ENCODE data around the gene ANKUB1.
A peak's percentile ranks its signal among the peaks of the same experiment; 100 is the strongest.

The ANKUB1 gene

DNA sequence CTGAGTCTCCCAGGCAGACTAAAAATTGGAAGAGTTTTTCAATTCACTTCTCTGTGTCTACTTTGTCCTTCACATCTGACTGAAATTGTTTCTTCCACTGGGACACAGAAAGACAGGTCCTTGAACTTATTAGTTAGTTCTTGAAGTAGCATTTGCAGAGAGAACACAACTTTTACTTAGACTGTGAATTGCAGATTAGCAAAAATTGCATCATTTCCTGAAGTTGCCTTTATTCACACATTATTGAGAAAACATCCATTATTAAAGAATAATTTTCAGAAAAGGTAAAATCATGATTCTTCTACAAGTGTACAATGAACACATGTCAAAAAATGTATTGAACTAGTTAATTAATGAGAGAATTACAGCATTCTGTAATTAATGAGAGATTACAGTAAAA, 38.6 kb downstream of the ANKUB1 start:
- DNase-seq, result no peak

DNA sequence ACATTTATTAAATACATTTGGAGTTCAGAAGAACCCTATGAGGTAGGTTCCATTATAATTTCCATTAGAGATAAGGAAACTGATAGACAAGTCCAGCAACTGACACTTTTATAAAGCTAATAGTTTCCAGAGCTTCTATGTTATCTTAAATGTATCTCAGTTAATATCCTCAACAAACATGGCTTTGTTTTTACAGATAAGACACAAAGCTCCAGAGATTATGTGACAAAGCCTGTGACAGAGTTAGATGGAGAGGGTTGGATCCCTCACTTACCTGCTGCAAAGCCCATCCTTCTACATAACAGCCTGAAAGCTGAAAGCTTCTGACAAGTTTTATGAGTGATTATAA, 39.6 kb downstream of the ANKUB1 start:
- no peak for DNase-seq

DNA sequence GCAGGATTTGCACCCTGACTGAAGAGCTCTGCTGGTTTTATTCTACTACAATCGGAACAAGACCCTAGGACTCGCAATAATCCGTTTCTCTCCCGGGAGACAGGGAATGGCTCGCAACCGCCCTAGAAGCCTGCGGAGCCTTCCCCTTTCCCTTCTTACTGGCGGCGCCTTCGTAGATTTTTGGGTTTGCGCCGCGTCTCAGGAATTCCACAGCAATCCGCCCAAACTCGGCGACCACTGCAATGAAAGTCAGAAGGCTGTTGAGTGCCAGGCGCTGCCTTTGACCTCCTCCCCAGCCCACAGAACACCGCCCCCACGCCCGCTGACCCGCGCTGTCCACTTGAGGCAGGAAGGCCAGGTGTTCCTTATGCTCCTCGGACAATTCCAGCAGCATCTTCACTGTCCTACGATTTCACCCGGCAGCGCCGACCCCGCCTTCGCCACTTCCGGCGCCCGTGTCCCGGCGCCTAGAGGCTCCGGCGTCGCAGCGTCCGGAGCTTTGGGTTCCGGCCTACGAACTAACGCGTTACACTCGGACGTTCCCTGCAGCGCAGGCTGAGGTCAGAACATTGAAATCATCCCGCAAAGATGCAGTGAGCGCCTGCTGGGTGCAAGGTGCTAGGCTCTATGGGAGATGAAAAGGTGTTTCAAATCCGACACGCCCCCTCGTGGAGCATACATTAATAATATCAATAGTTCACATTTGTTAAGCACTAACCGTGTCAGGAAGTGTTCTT, 40.1 kb downstream of the ANKUB1 start, which contains the start of gene COMMD2:
TSS of gene COMMD2 (minus strand) at position 439 of the 737 bp plus-strand sequence. CDS start at position 394, 45 bp downstream.
- peak; percentile 88 for DNase-seq

DNA sequence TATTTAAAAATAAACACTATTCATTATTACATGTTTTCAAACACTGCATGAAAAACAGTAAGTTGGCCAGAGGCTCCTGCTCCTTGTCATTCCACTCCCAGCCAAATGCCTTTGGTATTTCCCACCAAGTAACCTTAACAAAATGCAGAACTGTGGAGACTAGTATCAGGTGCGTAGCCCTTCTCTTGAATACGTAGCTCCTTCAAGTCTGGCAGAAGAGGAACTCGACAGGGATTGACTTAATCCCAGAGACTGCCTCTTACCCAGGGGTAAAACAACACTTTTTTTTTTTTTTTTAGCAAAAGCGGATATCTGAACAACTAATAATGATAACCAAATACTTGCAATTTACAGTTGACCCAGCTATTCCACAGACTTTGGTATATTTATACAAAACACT, 40.8 kb downstream of the ANKUB1 start:
- DNase-seq, result no peak

DNA sequence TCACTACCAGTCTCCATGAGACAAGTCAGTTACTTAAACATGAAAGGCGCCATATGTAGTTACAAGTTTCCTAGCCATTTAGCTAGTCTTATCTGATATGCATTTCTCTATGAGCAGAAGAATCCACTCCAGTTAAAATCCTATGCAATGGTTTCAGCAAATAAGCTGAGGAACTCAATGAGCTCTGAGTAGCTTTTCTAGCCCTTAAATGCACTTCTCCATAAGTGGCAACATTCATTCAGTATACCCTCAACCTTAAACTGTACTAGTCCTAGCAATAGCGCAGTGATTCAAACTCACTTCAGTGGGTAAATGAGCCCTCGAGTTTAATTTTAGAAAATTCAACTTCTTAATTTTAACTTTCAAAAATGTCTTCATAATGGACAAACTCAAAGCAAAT, 47.7 kb downstream of the ANKUB1 start:
- DNase-seq, result no peak

DNA sequence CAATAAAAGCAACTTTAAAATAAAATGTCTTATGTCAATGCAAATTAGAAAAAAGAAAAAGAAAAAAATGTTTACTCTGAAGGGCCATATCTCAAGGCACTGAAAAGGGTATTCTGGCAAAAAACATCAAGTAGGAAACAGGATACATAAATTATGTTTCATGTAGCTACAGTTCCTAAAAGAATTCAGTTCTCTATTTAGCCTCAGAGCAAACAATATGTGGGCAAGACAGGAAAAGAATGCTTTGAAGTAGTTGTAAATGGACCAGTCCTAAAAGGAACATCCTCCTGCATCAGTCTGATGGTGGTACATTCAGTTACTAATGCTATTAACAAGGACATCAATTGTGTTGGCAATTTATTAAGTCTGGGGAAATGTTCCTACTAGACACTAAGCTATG, 48.2 kb downstream of the ANKUB1 start:
- DNase-seq, result no peak

DNA sequence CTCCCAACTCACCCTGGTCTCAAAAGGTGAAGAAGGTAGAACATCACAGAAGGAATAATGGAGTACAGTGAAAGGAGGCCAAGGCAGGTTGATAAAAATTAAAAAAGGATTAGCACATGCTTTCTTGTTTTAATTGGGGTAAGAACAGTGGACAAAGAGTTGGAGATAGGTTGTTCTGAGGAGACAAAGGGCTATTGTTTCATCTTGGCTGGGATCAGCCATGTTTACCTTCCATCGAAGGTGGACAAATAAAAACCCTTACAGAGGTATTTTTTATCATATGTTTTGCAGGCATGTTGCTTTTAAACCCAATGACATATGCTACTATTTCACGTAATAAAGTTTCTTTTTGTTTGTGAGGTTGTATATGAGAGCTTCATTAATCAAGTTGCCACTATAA, 53.0 kb downstream of the ANKUB1 start:
- no peak for DNase-seq

DNA sequence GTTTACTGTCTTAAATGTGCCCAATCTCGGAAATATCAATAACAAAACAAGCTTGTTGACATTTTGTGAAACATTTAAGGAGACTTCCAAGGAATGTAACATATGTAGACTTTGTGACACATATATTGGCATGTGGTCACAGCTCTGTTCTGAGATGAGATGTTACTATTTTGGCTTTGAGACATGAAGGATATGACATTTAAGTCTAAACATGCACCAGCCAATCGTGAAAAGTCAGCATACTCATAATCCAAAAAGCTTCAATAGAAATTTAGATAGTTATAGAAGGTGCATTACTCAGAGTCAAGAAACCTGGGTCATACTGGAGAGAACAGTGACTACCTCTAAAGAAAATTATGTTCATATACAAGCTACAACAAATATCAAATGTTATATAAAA, 53.5 kb downstream of the ANKUB1 start:
- DNase-seq, result no peak

DNA sequence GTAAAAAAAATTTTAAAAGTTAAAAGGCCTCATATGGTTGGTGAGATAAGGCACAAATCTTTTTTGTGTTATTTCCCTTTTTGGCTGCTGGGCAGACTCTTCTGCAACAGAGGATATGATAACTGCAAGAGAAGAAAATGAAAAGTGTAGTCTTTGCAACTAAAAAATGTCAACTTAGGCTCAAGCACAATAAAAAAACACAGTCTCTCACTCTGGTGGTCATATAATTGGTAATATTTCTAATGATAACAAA, 55.5 kb downstream of the ANKUB1 start:
- no peak for DNase-seq

DNA sequence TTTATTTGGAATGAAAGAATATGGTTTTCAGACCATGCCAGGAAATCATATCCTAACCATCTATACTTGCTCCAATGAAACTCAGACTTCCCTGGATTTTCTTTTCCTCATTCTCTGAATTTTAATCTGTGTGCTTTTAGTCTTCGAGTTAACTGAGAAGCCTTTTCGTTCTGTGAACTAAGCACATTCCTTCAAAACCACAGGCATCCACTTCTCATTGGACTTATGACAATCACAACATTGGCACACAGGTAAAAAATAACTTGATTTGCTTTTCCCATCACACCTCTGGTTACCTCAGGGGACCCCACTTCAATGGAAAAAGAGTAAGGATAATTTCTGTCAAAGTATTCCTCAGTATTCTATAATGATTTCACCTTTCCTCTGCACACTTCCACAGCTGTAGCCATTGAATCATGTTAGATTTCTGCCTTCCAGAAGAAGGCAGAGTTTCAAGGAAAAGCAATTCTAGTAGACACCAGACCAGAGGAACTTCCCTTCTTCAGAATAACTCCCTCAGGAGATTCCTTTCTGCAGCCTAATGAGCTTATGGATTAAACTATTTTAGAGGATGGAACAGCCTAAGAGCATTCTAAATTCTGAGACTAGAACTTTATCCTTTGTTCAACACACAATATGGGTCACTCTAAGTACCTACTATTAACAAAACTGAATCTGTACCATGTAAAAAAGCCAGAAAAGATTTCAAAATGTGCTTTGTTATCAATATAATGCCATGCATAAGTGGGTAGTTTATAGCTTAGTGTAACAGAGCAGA, 56.0 kb downstream of the ANKUB1 start:
- no peak for DNase-seq

DNA sequence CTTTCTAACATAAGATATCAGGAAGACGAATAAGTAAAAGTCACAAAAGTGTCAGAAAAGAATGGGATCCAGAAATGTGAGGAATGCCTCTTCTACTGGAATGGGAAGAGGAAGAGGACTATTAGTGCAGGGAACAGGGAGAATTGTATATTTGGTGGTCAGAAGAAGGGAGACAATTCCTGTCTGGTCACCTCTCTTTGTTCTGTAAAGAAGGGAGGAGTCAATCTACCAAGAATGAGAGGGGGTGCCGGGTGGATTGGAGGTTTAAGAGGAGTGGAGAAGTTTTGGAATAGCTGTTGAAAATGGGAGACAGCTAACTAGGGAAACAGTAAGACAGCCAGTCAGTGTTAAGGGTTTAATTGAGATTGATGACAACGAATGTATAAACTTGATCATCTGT, 60.1 kb downstream of the ANKUB1 start:
- no peak for DNase-seq

DNA sequence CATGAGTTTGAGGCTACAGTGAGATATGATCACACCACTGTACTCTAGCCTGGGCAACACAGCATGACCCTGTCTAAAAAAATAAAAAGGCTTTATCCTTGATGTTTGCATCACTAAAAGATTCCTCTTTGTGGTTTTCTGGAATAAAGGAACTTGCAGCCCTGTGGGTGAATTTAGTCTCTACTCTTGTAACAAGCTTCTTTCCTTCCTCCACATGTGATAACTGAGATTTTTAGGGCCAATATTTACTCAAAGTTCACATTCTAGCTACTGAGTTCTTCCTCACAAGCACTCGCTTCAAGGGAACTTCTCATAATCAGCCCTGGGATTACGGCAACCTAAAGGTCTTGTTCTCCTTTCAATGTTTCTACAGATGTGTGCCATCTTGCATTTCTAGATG, 64.7 kb downstream of the ANKUB1 start:
- no peak for DNase-seq

DNA sequence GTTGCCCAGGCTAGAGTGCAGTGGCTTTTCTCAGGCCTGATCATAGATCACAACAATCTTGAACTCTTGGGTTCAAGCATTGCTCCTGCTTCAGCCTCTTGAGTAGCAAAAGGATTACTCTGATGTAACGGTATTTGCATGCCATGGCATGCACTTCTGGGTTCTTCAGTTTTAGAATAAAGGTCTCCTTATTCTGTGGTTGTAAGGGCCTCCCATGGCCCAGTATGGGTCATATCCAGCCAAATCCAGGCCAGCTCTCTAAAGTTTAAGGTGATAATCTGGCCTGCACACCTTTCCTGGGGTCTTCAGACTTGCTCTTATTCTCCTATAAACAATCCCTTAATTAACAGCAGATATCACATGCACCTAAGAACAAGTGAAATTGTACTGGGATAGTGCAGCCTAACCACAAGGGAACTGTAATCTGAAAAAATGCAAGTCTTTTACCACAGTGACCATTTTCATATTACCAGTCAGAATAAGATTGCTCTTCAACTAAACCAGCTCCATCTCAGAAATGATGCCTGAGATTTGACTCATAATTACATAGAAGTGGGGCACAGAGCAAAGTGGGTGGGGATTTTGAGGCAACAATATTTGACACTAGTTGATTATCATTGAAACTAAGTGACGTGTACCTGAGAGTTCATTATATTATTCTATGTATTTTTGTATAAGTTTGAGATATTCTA, 65.5 kb downstream of the ANKUB1 start:
- DNase-seq, result no peak

DNA sequence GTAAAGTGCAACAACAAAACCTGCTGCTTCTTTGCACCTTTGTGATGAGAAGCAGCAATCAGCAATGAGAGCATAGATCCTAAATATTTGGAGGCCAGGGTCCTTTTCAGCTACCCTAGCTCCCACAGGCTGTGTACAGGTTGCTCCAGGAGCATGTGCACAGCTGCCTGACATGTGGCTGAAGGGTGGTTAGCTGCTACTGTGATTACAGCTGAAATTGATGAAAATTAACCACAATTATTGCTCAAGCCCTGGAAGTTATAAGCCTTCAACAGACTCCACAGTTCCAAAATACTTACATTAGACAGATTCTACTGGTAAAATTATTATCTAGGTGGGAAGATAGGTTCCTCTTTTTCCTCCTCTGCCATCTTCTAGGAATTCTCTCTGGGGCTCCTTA, 68.6 kb downstream of the ANKUB1 start:
- DNase-seq, result no peak

DNA sequence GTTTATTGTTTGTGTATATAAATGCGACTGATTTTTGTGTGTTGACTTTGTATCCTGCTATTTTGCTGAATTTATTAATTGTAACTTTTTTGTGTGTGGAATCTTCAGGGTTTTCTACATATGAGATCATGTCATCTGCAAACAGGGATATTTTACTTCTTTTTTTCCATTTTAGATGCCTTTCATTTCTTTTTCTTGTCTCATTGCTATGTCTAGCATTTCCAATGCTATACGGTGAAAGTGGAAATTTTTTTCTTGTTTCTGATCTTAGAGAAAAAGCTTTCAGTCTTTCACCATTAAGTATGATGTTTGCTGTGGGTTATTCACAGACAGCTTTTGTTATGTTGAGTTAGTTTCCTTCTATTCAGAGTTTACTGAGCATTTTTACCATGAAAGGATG, 71.4 kb downstream of the ANKUB1 start:
- DNase-seq, result no peak

DNA sequence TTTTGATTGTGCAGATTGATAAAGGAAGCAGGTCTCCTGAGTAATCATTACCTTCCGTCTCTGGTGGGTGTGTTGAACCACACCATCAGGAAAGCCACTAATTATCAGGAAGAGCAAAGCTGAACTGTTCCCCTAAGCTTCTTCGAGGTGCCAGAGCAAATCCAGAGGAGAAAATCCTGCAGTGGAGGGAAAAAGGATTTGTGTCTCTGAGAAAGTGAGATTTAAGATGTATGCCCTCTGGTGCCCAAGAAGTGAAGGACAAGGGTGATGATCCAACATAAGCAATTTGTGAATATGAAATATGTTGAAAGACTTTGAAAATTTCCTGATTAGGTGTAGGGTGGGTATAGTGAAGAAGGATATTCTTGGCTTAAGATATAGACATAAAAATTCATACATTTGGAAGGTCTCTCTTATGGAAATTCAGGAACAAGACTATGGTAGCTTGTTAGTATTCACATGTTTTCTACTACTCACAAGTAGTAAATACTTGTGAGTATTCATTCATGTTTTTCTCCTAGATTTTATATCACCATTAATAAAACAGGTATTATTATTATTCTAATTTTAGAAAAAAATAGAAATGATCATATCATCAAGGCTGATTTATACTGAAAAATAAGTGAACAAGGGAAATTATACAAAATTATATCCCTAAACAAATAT, 74.8 kb downstream of the ANKUB1 start:
- peak; percentile 77 for DNase-seq

DNA sequence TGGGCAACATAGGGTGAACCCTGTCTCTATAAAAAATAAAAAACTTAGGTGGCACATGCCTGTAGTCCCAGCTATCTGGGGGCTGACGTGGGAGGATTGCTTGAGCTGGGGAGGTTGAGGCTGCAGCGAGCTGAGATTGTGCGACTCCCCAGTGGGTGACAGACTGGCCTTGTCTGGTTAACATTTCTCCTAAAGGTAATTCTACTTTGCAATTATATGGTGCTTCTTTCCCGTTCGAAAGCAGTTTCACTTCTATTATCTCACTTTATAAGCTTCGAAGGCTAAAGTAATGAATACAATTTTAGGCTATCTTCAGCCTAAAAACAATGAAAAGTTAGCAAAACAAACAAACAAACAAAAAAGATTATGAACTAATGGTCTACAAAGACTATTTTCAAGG, 75.4 kb downstream of the ANKUB1 start:
- no peak for DNase-seq

DNA sequence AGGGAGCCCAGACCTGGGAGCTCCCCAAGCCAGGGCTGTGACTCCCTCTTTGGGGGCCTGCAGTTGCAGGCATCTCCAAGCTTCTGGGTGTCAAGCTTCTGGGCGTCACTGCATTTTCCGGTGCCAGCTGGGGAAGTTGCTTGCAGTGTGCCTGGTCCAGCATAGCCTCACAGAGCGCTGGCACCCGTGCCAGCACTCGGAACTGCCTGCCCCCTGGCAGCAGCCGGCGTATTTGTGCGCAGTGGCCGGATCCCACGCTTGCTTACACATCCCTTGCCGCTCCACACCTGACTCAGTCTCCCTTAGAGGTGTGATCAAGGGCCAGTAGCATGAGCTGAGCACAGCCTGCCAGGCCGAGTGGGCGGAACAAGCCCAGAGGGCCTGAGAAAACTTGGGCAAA, 77.1 kb downstream of the ANKUB1 start:
- DNase-seq, result no peak

DNA sequence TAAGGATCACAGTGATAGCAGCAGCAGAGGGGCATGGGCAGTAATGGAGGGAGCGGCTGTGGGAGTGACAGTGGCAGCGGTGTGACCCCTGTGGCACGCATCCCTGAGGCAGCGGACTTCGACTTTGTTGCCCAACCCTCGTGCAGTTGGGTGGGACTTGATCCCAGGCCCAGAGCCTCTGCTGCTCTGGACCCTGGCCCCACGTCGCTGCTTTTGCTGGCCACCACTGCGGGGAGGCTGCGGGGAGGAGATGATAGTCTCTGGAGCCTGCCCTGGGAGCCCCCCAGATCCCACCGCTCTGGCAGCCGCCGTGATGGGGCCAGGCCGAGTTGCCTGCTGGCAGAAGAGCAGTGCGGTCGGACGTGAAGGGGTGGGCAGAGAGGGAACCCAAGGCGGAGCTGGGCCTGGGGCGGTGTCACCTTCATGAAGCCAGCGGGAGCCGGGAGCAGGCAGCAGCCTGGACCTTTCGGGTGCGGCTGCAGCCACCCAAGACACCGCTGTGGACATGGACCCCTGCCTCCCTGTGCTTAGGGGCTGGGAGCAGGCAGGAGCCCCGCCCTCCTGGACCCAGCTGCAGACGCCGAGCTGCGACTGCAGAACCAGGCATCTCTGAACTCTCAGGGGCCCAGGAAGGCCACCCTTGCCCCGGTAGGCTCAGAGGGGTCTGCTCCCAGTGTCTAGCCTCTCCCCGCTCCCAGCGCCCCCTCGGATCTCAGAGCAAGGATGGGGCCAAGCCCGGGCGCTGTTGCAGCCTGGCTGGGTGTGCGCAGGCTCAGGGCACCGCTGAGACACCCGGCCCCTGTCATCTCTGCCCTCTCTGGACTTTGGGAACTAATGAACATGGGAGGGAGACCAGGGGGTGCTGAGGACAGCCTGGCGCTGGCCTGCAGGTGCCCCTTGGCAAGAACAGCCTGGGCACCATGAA, 78.4 kb downstream of the ANKUB1 start:
- DNase-seq, result no peak

All from midbrain (tissue), 1 donor.